Mesendoderm (in vitro differentiated cells): ENCODE data around the gene ZRANB3.

Experiments used
- DNase-seq: peaks from one replicate; pipeline ENCODE4 v3.0.0; 2013
- H2AK5ac ChIP-seq: 2 replicates; pipeline ENCODE4 v1.6.1; 2013; ENCODE audit warnings: low read length, inconsistent platforms
- H2BK120ac ChIP-seq: 2 replicates; pipeline ENCODE4 v1.6.1; 2013; ENCODE audit warnings: low read depth, mild to moderate bottlenecking, low read length, moderate library complexity, mixed read lengths
- H2BK15ac ChIP-seq: replicated peaks from 2 replicates; pipeline ENCODE4 v1.6.1; 2013; ENCODE audit warnings: low read depth, mild to moderate bottlenecking, moderate library complexity
- H2BK5ac ChIP-seq: 2 replicates; pipeline ENCODE4 v1.6.1; 2013; ENCODE audit warnings: low read length, inconsistent platforms
- H3K18ac ChIP-seq: 2 replicates; pipeline ENCODE4 v1.6.1; 2013; ENCODE audit warnings: mild to moderate bottlenecking, low read length, mixed read lengths
- H3K23ac ChIP-seq: one replicate; pipeline ENCODE4 v1.6.1; 2013; ENCODE audit warnings: low read length
- H3K27ac ChIP-seq: 2 replicates; pipeline ENCODE4 v1.5.1; 2013; ENCODE audit warnings: low read depth, mild to moderate bottlenecking, inconsistent platforms, low read length, moderate library complexity
- H3K27me3 ChIP-seq: 2 replicates; pipeline ENCODE4 v1.6.1; 2013; ENCODE audit warnings: low read length, control low read depth, mild to moderate bottlenecking, inconsistent platforms; ENCODE audit not compliant: insufficient read depth, poor library complexity
- H3K36me3 ChIP-seq: 2 replicates; pipeline ENCODE4 v1.6.1; 2013; ENCODE audit warnings: low read length, inconsistent platforms; ENCODE audit not compliant: control insufficient read depth, insufficient read depth
- H3K4ac ChIP-seq: one replicate; pipeline ENCODE4 v1.6.1; 2013; ENCODE audit warnings: low read depth, mild to moderate bottlenecking, low read length, moderate library complexity
- H3K4me1 ChIP-seq: 2 replicates; pipeline ENCODE4 v1.6.1; 2013; ENCODE audit warnings: low read depth, low read length, inconsistent platforms; ENCODE audit not compliant: control insufficient read depth
- H3K4me2 ChIP-seq: 2 replicates; pipeline ENCODE4 v1.6.1; 2013; ENCODE audit warnings: low read length
- H3K4me3 ChIP-seq: 2 replicates; pipeline ENCODE4 v1.5.1; 2013; ENCODE audit warnings: mild to moderate bottlenecking, low read length
- H3K56ac ChIP-seq: one replicate; pipeline ENCODE4 v1.6.1; 2013; ENCODE audit warnings: low read length
- H3K79me1 ChIP-seq: 2 replicates; pipeline ENCODE4 v1.6.1; 2013; ENCODE audit warnings: low read length, inconsistent platforms
- H3K79me2 ChIP-seq: 2 replicates; pipeline ENCODE4 v1.6.1; 2013; ENCODE audit warnings: mild to moderate bottlenecking, low read length; ENCODE audit not compliant: control insufficient read depth, insufficient read depth
- H3K9ac ChIP-seq: 2 replicates; pipeline ENCODE4 v1.6.1; 2013; ENCODE audit warnings: low read length, inconsistent platforms
- H4K5ac ChIP-seq: one replicate; pipeline ENCODE4 v1.6.1; 2013; ENCODE audit warnings: low read length
- H4K8ac ChIP-seq: one replicate; pipeline ENCODE4 v1.6.1; 2013; ENCODE audit warnings: low read depth, mild to moderate bottlenecking, control low read depth, low read length, moderate library complexity
- WGBS: extraction: QIAGEN DNeasy Blood & Tissue Kit; methylation state at CpG from one replicate; pipeline ENCODE4 v1.1.7; 2013; ENCODE audit warnings: low lambda C conversion rate, missing lambda C conversion rate; ENCODE audit not compliant: insufficient coverage; ENCODE audit errors: extremely low coverage; 5-methylcytosine and 5-hydroxymethylcytosine counted together

Gene ZRANB3

DNA sequence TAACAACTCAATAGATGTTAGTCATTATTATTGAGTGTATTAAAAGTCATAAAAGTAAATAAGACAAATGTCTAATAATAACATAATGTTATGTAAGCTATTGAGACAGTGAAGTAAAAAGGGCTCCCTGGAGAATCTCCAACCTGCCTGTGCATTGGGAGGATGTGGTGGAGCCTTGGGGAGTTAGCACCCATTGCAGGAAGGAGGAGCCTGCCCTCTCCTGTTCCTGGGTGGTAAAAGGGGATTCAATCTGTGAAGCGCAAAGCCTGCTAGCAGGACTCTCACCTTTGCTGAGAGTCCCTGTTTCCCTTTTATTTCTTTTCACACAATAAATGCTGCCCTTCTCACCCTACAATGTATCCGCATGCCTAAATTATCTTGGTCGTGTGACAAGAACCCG lies 272.8 kb downstream of the ZRANB3 start:
- Histone ChIP-seq H3K56ac (no peak overlapping the region), H2AK5ac (no peak overlapping the region), H4K5ac (no peak overlapping the region), H4K8ac (no peak overlapping the region), H3K23ac (no peak overlapping the region), H3K4me2 (no peak overlapping the region), H3K4ac (no peak overlapping the region), H3K4me1 (no peaks in the 10 kb centered on the region), H3K27me3 (no peaks in the 10 kb centered on the region), H3K36me3 (no peaks in the 10 kb centered on the region), H2BK120ac (no peak overlapping the region), H3K79me2 (no peaks in the 10 kb centered on the region), H3K4me3 (no peak overlapping the region), H3K18ac (no peak overlapping the region), H3K79me1 (no peaks in the 10 kb centered on the region), H2BK5ac (no peak overlapping the region), H3K9ac (no peak overlapping the region), H2BK15ac (no peak overlapping the region), H3K27ac (no peak overlapping the region)
- WGBS, result no CpG with 5 or more reads among the region's 4 CpGs
- peak; percentile 25 for DNase-seq

DNA sequence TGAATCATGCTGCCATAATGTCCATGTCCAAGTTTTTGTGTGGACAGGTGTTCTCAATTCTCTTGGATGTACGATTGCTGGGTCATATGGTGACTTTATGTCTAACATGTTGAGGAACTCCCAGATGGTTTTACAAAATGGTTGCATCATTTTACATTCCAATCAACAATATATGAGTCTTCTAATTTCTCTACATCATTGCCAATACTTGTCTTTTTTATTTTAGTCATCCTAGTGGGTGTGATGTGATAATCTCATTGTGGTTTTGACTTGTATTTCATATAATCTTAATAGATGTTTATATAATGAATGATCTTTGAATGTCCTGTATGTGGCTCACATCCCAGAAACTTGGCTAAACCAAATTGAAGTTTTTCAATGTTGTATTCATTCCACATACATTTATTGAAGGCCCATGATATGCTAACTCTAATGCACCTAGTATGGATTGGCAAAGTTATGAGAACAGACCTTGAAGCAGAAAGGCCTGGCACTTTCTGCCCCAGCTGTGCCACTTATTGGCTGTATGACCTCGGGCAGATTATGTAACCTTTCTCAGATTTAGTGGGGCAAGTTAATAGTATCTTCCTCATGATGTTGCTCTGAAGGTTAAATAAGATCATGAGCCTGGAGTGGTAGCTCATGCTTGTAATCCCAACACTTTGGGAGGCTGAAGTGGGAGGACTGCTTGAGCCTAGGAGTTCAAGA lies 273.5 kb downstream of the ZRANB3 start:
- H4K5ac ChIP-seq, result no peak overlapping the region
- H3K23ac ChIP-seq, result no peak overlapping the region
- no peak overlapping the region for H2BK5ac ChIP-seq
- H3K4me2 ChIP-seq, result no peak overlapping the region
- no peak overlapping the region for H2AK5ac ChIP-seq
- H3K18ac ChIP-seq, result no peak overlapping the region
- H3K56ac ChIP-seq, result no peak overlapping the region
- H3K79me2 ChIP-seq, result no peaks in the 10 kb centered on the region
- H3K4me3 ChIP-seq, result no peak overlapping the region
- H3K4ac ChIP-seq, result no peak overlapping the region
- H2BK120ac ChIP-seq, result no peak overlapping the region
- H3K9ac ChIP-seq, result no peak overlapping the region
- H3K27ac ChIP-seq, result no peak overlapping the region
- H2BK15ac ChIP-seq, result no peak overlapping the region
- H3K27me3 ChIP-seq, result no peaks in the 10 kb centered on the region
- DNase-seq, result no peak
- no peaks in the 10 kb centered on the region for H3K36me3 ChIP-seq
- H4K8ac ChIP-seq, result no peak overlapping the region
- no peaks in the 10 kb centered on the region for H3K79me1 ChIP-seq
- H3K4me1 ChIP-seq, result no peaks in the 10 kb centered on the region
- no CpG with 5 or more reads among the region's 2 CpGs for WGBS

DNA sequence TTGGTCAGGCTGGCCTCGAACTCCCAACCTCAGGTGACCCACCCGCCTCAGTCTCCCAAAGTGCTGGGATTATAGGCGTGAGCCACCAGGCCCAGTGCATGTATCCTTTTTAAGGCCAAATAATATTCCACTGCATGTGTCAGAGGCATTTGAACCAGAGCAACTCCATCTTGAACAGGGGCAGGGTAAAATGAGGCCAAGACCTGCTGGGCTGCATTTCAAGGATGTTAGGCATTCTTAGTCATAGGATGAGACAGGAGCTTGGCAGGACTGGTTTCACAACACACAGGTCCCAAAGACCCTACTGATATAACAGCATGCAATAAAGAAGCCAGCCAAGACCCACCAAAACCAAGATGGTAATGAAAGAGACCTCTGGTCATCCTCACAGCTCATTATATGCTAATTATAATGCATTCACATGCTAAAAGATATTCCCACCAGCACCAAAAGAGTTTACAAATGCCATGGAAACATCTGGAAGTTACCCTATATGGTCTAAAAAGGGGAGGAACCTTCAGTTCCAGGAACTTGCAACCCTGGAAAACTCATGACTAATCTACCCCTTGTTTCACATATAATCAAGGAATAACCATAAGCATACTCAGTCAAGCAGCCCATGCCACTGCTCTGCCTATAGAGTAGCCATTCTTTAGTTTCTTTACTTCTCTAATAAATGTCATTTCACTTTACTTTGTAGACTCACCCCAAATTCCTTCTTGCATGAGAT lies 274.3 kb downstream of the ZRANB3 start:
- no peak overlapping the region for H3K18ac ChIP-seq
- no peak overlapping the region for H3K23ac ChIP-seq
- H3K4me3 ChIP-seq, result no peak overlapping the region
- DNase-seq, result peak; percentile 33
- no CpG with 5 or more reads among the region's 3 CpGs for WGBS
- H3K27me3 ChIP-seq, result no peaks in the 10 kb centered on the region
- no peak overlapping the region for H3K4me2 ChIP-seq
- no peak overlapping the region for H2BK120ac ChIP-seq
- H2BK5ac ChIP-seq, result no peak overlapping the region
- H2AK5ac ChIP-seq, result no peak overlapping the region
- H3K27ac ChIP-seq, result no peak overlapping the region
- H3K79me1 ChIP-seq, result no peaks in the 10 kb centered on the region
- H3K9ac ChIP-seq, result no peak overlapping the region
- no peaks in the 10 kb centered on the region for H3K36me3 ChIP-seq
- H4K8ac ChIP-seq, result no peak overlapping the region
- no peak overlapping the region for H3K56ac ChIP-seq
- H3K4me1 ChIP-seq, result no peaks in the 10 kb centered on the region
- H3K4ac ChIP-seq, result no peak overlapping the region
- no peak overlapping the region for H4K5ac ChIP-seq
- no peak overlapping the region for H2BK15ac ChIP-seq
- no peaks in the 10 kb centered on the region for H3K79me2 ChIP-seq

DNA sequence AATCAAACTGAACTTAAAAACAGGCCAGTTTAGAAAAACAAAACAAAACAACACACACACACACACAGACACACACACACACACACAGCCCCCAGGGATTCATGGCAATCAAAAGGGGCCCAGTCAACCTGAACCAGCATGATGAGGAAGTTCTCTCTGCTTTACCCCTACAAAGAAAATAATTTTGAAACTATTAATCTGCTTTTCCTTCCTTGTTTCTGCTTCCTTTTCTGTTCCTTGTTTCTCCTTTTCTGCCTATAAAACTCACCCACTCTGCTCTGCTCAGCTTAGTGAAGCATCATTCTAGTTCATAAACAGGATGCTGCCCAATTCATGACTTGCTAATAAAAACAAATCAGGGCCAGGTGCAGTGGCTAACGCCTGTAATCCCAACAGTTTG lies 275.8 kb downstream of the ZRANB3 start:
- no peak overlapping the region for H3K4me2 ChIP-seq
- no peaks in the 10 kb centered on the region for H3K79me1 ChIP-seq
- no peak overlapping the region for H2BK120ac ChIP-seq
- no peak overlapping the region for H2BK15ac ChIP-seq
- no peak overlapping the region for H3K23ac ChIP-seq
- H3K18ac ChIP-seq, result no peak overlapping the region
- no peak overlapping the region for H3K9ac ChIP-seq
- no peak overlapping the region for H4K8ac ChIP-seq
- no peak overlapping the region for H3K4ac ChIP-seq
- H2AK5ac ChIP-seq, result no peak overlapping the region
- no peaks in the 10 kb centered on the region for H3K79me2 ChIP-seq
- H3K36me3 ChIP-seq, result no peaks in the 10 kb centered on the region
- H3K56ac ChIP-seq, result no peak overlapping the region
- H3K27ac ChIP-seq, result no peak overlapping the region
- H3K4me1 ChIP-seq, result no peaks in the 10 kb centered on the region
- no peak overlapping the region for H2BK5ac ChIP-seq
- no CpG with 5 or more reads among the region's 1 CpG for WGBS
- no peaks in the 10 kb centered on the region for H3K27me3 ChIP-seq
- no peak overlapping the region for H3K4me3 ChIP-seq
- no peak for DNase-seq
- H4K5ac ChIP-seq, result no peak overlapping the region

DNA sequence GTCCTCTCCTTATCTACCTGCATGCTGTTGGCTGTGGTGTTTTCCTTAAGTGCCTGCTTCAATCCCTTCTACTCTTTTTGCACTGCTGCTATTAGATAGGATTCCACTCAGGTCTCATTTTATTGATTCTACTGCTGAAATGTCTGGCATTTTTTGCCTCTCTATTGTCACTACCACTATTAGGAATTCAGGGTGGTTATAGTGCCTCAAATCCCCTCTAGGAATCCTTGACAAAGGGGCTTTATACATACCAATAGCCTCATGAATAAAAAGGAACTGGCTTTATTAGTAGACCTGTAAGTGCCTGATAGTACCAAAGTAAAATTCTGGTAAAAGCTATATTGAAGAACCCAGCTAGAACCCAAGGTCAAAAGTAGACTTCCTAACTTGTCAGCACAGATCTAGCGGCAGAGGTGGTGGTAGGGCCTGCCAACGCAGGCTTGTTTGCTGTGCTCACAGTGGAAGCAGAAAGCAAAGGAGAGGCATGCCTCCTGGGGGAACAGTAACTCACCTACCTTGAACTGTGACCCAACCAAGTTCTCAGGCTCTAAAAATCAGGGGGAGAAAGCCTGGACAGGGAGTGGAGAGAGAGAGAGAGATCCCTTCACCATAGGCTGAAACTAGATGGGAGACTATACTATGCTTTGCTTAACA lies 278.1 kb downstream of the ZRANB3 start:
- no peaks in the 10 kb centered on the region for H3K27me3 ChIP-seq
- H3K79me1 ChIP-seq, result no peaks in the 10 kb centered on the region
- no peak overlapping the region for H3K4me3 ChIP-seq
- H3K79me2 ChIP-seq, result no peaks in the 10 kb centered on the region
- no CpG with 5 or more reads among the region's 2 CpGs for WGBS
- no peak overlapping the region for H3K4ac ChIP-seq
- H2BK120ac ChIP-seq, result no peak overlapping the region
- H2BK15ac ChIP-seq, result no peak overlapping the region
- no peak overlapping the region for H4K8ac ChIP-seq
- H3K9ac ChIP-seq, result no peak overlapping the region
- H3K27ac ChIP-seq, result no peak overlapping the region
- no peak overlapping the region for H3K23ac ChIP-seq
- H3K56ac ChIP-seq, result no peak overlapping the region
- H3K18ac ChIP-seq, result no peak overlapping the region
- DNase-seq, result no peak
- H3K4me2 ChIP-seq, result no peak overlapping the region
- H4K5ac ChIP-seq, result no peak overlapping the region
- no peak overlapping the region for H2AK5ac ChIP-seq
- no peaks in the 10 kb centered on the region for H3K36me3 ChIP-seq
- H2BK5ac ChIP-seq, result no peak overlapping the region
- no peaks in the 10 kb centered on the region for H3K4me1 ChIP-seq
